ENCODE results near the gene ADM. TPM values are rescaled to one million over a fixed set of nuclear protein-coding genes. Genes with fewer than 3 reads are reported as not detected.

ADM gene
- total and polyA plus RNA-seq, 2 donors (not counting 1 experiment from before 2014, with no cell fraction given): 2.3 to 10.4 TPM

DNA sequence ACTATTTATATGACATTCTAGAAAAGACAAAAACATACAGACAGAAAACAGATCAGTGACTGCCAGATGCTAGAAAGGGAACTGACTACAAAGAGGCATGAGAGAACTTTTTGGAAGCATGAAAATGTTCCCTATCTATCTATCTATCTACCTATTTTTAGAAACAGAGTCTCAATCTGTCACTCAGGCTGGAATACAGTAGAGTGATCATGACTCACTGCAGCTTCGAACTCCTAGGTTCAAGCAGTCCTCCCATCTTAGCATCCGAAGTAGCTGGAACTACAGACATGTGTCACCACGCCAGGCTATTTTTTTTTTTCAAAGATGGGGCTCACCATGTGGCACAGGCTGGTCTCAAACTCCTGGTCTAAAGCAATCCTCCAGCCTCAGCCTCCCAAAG is 17.7 kb upstream of the ADM start:
- ChIA-PET CTCF (no interaction called here), POLR2A (no interaction called here)
- H3K4me1 ChIP-seq (ENCODE audit: control insufficient read depth in 2 of 2, insufficient read depth in 2 of 2, low read length in 2 of 2): no peaks in the 10 kb centered on the region
- H3K9me3 Mint-ChIP-seq (ENCODE audit: insufficient read depth): no peaks in the 10 kb centered on the region
- H3K27ac ChIP-seq (ENCODE audit: low read length in 2 of 2): no peak overlapping the region
- no peak for DNase-seq
- H3K27me3 ChIP-seq (replicated peaks in 1 of 4; ENCODE audit: control extremely low read depth in 1 of 4, control insufficient read depth in 3 of 4, insufficient read depth in 4 of 4, low read length in 3 of 4): peaks cover 0 to 6% (median 0%) of the 10 kb centered on the region in 4 experiments
- H4K20me1 ChIP-seq (ENCODE audit: control insufficient read depth, insufficient read depth, low read length, poor library complexity, severe bottlenecking): peaks cover 18% of the 10 kb centered on the region
- H2AFZ ChIP-seq (ENCODE audit: insufficient read depth, low read depth, low read length, poor library complexity, severe bottlenecking): no peak overlapping the region
- no peak for TF ChIP-seq EZH2 (IDR thresholded peaks at IDR 0.05; ENCODE audit: borderline replicate concordance, insufficient read depth, low read depth, low read length, poor library complexity, severe bottlenecking)
- TF ChIP-seq, protein P1, sequence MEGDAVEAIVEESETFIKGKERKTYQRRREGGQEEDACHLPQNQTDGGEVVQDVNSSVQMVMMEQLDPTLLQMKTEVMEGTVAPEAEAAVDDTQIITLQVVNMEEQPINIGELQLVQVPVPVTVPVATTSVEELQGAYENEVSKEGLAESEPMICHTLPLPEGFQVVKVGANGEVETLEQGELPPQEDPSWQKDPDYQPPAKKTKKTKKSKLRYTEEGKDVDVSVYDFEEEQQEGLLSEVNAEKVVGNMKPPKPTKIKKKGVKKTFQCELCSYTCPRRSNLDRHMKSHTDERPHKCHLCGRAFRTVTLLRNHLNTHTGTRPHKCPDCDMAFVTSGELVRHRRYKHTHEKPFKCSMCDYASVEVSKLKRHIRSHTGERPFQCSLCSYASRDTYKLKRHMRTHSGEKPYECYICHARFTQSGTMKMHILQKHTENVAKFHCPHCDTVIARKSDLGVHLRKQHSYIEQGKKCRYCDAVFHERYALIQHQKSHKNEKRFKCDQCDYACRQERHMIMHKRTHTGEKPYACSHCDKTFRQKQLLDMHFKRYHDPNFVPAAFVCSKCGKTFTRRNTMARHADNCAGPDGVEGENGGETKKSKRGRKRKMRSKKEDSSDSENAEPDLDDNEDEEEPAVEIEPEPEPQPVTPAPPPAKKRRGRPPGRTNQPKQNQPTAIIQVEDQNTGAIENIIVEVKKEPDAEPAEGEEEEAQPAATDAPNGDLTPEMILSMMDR (IDR thresholded peaks at IDR 0.05): no peak
- H3K4me3 ChIP-seq (ENCODE audit: control extremely low read depth in 1 of 5, extremely low read depth in 1 of 5, insufficient read depth in 1 of 5, low read depth in 2 of 5, low read length in 4 of 5): no peak overlapping the region
- intact Hi-C loops (cut with micrococcal nuclease): no loop called here
- no peak overlapping the region for H3K4me3 Mint-ChIP-seq
- ATAC-seq (ENCODE audit: low read depth): no peak
- no peak overlapping the region for H3K4me2 ChIP-seq (replicated peaks; ENCODE audit: low read depth, low read length, poor library complexity, severe bottlenecking)
- no peak overlapping the region for H3K9ac ChIP-seq (ENCODE audit: low read length)
- H3K27me3 Mint-ChIP-seq: peaks cover 20% of the 10 kb centered on the region
- H3K9me3 ChIP-seq (ENCODE audit: control extremely low read depth in 1 of 3, control insufficient read depth in 2 of 3, insufficient read depth in 1 of 3, low read length in 2 of 3): no peaks in the 10 kb centered on the region
- H3K79me2 ChIP-seq (ENCODE audit: control insufficient read depth, insufficient read depth, low read length): peaks cover 38% of the 10 kb centered on the region
- 92% methylated on average over 3 of the region's 3 CpGs for WGBS (ENCODE audit: insufficient coverage)
- no peak overlapping the region for H3K27ac Mint-ChIP-seq
- no peaks in the 10 kb centered on the region for H3K36me3 ChIP-seq (replicated peaks in 1 of 2; ENCODE audit: control extremely low read depth in 1 of 2, control insufficient read depth in 1 of 2, extremely low read depth in 1 of 2, insufficient read depth in 2 of 2, low read length in 1 of 2)
- peaks cover 11% of the 10 kb centered on the region for H3K4me1 Mint-ChIP-seq

GRCh38 chr11:10287766-10288715 is 16.8 kb upstream of the ADM start:
- no peaks in the 10 kb centered on the region for H3K9me3 Mint-ChIP-seq (ENCODE audit: insufficient read depth)
- peaks cover 40% of the 10 kb centered on the region for H3K79me2 ChIP-seq (ENCODE audit: control insufficient read depth, insufficient read depth, low read length)
- DNase-seq (no peak), ATAC-seq (ENCODE audit: low read depth) (no peak)
- 87% methylated on average over 9 of the region's 9 CpGs for WGBS (ENCODE audit: insufficient coverage)
- no peaks in the 10 kb centered on the region for H3K9me3 ChIP-seq (ENCODE audit: control extremely low read depth in 1 of 3, control insufficient read depth in 2 of 3, insufficient read depth in 1 of 3, low read length in 2 of 3)
- TF ChIP-seq, protein P1 (IDR thresholded peaks at IDR 0.05): no peak
- no peak for TF ChIP-seq EZH2 (IDR thresholded peaks at IDR 0.05; ENCODE audit: borderline replicate concordance, insufficient read depth, low read depth, low read length, poor library complexity, severe bottlenecking)
- peaks cover under 1 to 1% of the 10 kb centered on the region in 2 donors for H3K4me1 ChIP-seq (ENCODE audit: control insufficient read depth in 2 of 2, insufficient read depth in 2 of 2, low read length in 2 of 2)
- H3K27ac Mint-ChIP-seq: no peak overlapping the region
- no peak overlapping the region for H3K4me3 ChIP-seq (ENCODE audit: control extremely low read depth in 1 of 5, extremely low read depth in 1 of 5, insufficient read depth in 1 of 5, low read depth in 2 of 5, low read length in 4 of 5)
- CTCF ChIA-PET: interaction anchor here (0.9 to 1.4 kb wide), 3 partner anchors 16 to 80 kb away, joined by 3 to 4 read pairs (median 3); no protein-coding TSS in a partner anchor
- no peak overlapping the region for H3K27ac ChIP-seq (ENCODE audit: low read length in 2 of 2)
- no peaks in the 10 kb centered on the region for H3K36me3 ChIP-seq (replicated peaks in 1 of 2; ENCODE audit: control extremely low read depth in 1 of 2, control insufficient read depth in 1 of 2, extremely low read depth in 1 of 2, insufficient read depth in 2 of 2, low read length in 1 of 2)
- no peak overlapping the region for H3K9ac ChIP-seq (ENCODE audit: low read length)
- H3K4me3 Mint-ChIP-seq: no peak overlapping the region
- peaks cover 21% of the 10 kb centered on the region for H3K27me3 Mint-ChIP-seq
- intact Hi-C loops (cut with micrococcal nuclease): no loop called here
- H2AFZ ChIP-seq (ENCODE audit: insufficient read depth, low read depth, low read length, poor library complexity, severe bottlenecking): no peak overlapping the region
- H4K20me1 ChIP-seq (ENCODE audit: control insufficient read depth, insufficient read depth, low read length, poor library complexity, severe bottlenecking): peaks cover 18% of the 10 kb centered on the region
- H3K27me3 ChIP-seq (replicated peaks in 1 of 4; ENCODE audit: control extremely low read depth in 1 of 4, control insufficient read depth in 3 of 4, insufficient read depth in 4 of 4, low read length in 3 of 4): peaks cover 0 to 6% (median 0%) of the 10 kb centered on the region in 4 experiments
- H3K4me2 ChIP-seq (replicated peaks; ENCODE audit: low read depth, low read length, poor library complexity, severe bottlenecking): no peak overlapping the region
- H3K4me1 Mint-ChIP-seq: peaks cover 15% of the 10 kb centered on the region
- POLR2A ChIA-PET: no interaction called here
